CD14-positive monocyte (primary cell): ENCODE data around the gene CCNY. TPM values are rescaled to one million over a fixed set of nuclear protein-coding genes. Genes with fewer than 3 reads are reported as not detected.

Experiments used
- DNase-seq, 3 donors: peaks; one replicate each; pipeline ENCODE4 v3.0.0-alpha.2; 2011 to 2022
- H2AFZ ChIP-seq: 2 replicates; pipeline ENCODE4 v1.6.0; 2012; ENCODE audit warnings: mild to moderate bottlenecking, low read depth, low read length, inconsistent platforms; ENCODE audit not compliant: insufficient read depth, poor library complexity, severe bottlenecking
- H3K27ac ChIP-seq, 2 donors: 1 replicate in 1 of 2; 2 replicates in 1 of 2; pipeline ENCODE4 v1.5.1; 2012 to 2013; ENCODE audit warnings: low read length in 2 of 2, control low read depth in 1 of 2, inconsistent platforms in 1 of 2, low read depth in 1 of 2, mild to moderate bottlenecking in 1 of 2
- H3K27me3 ChIP-seq, 2 donors: one replicate each; pipeline versions ENCODE4 v1.6.0 to v1.6.1; 2011 to 2013; ENCODE audit warnings: low read length in 2 of 2; ENCODE audit not compliant: control insufficient read depth in 2 of 2, insufficient read depth in 2 of 2
- H3K36me3 ChIP-seq, 2 donors: replicated peaks in 1 of 2; 1 replicate in 1 of 2; 2 replicates in 1 of 2; pipeline versions ENCODE4 v1.5.1 to v1.6.1; 2012 to 2013; ENCODE audit warnings: low read length in 2 of 2, control low read depth in 1 of 2, inconsistent platforms in 1 of 2, mild to moderate bottlenecking in 1 of 2; ENCODE audit not compliant: insufficient read depth in 2 of 2, control insufficient read depth in 1 of 2
- H3K4me1 ChIP-seq, 2 donors: 1 replicate in 1 of 2; 2 replicates in 1 of 2; pipeline versions ENCODE4 v1.5.1 to v1.6.1; 2012 to 2013; ENCODE audit warnings: low read length in 2 of 2, control low read depth in 1 of 2, inconsistent platforms in 1 of 2, mild to moderate bottlenecking in 1 of 2, moderate library complexity in 1 of 2; ENCODE audit not compliant: insufficient read depth in 2 of 2, control insufficient read depth in 1 of 2
- H3K4me2 ChIP-seq: replicated peaks from 2 replicates; pipeline ENCODE3; 2012; ENCODE audit warnings: low read length, moderate library complexity, mild to moderate bottlenecking; ENCODE audit not compliant: poor library complexity, severe bottlenecking; ENCODE audit errors: extremely low read depth
- H3K4me3 ChIP-seq, 3 experiments: fragments of 200-600 bp in 1 of 3; sonication (generic) in 1 of 3; replicated peaks in 1 of 3; 1 replicate in 2 of 3; 2 replicates in 1 of 3; pipeline ENCODE4 v1.5.1; 2011 to 2013; ENCODE audit warnings: low read length in 3 of 3, mild to moderate bottlenecking in 3 of 3, control low read depth in 2 of 3, low read depth in 2 of 3, inconsistent platforms in 1 of 3, moderate library complexity in 1 of 3
- H3K79me2 ChIP-seq: 2 replicates; pipeline ENCODE4 v1.6.0; 2012; ENCODE audit warnings: mild to moderate bottlenecking, control low read depth, inconsistent platforms, low read length, moderate library complexity; ENCODE audit not compliant: insufficient read depth
- H3K9ac ChIP-seq: 2 replicates; pipeline ENCODE4 v1.6.0; 2017; ENCODE audit warnings: low read length, mild to moderate bottlenecking; ENCODE audit not compliant: insufficient read depth, poor library complexity, severe bottlenecking
- H3K9me3 ChIP-seq, 2 donors: replicated peaks in 1 of 2; 1 replicate in 1 of 2; 2 replicates in 1 of 2; pipeline versions ENCODE4 v1.5.1 to v1.6.1; 2012 to 2013; ENCODE audit warnings: low read length in 2 of 2, control low read depth in 1 of 2; ENCODE audit not compliant: control insufficient read depth in 1 of 2, insufficient read depth in 1 of 2
- H4K20me1 ChIP-seq: 2 replicates; pipeline ENCODE4 v1.6.0; 2012; ENCODE audit warnings: mild to moderate bottlenecking, low read length, control low read depth, moderate library complexity; ENCODE audit not compliant: insufficient read depth
- H3K27ac Mint-ChIP-seq, 7 donors: one replicate each; pipeline ENCODE4 v1.8.0; 2020; ENCODE audit warnings: mild to moderate bottlenecking in 7 of 7, mixed read lengths in 7 of 7, moderate library complexity in 6 of 7, inconsistent platforms in 2 of 7
- H3K27me3 Mint-ChIP-seq, 3 donors: one replicate each; pipeline ENCODE4 v1.8.0; 2021 to 2022; ENCODE audit warnings: low read depth in 3 of 3, mild to moderate bottlenecking in 3 of 3, mixed read lengths in 3 of 3, moderate library complexity in 3 of 3, inconsistent platforms in 1 of 3
- H3K36me3 Mint-ChIP-seq, 2 donors: one replicate each; pipeline ENCODE4 v1.8.0; 2020; ENCODE audit warnings: mixed read lengths in 2 of 2, inconsistent platforms in 1 of 2, mild to moderate bottlenecking in 1 of 2
- H3K4me1 Mint-ChIP-seq: one replicate; pipeline ENCODE4 v1.8.0; 2020; ENCODE audit warnings: mild to moderate bottlenecking, mixed read lengths
- H3K4me3 Mint-ChIP-seq, 2 donors: one replicate each; pipeline ENCODE4 v1.8.0; 2020; ENCODE audit warnings: mild to moderate bottlenecking in 2 of 2, mixed read lengths in 2 of 2, moderate library complexity in 1 of 2
- H3K9me3 Mint-ChIP-seq, 7 donors: one replicate each; pipeline ENCODE4 v1.8.0; 2020 to 2022; ENCODE audit warnings: mixed read lengths in 7 of 7, mild to moderate bottlenecking in 6 of 7, moderate library complexity in 6 of 7, inconsistent platforms in 2 of 7
- WGBS: methylation state at CpG from one replicate; pipeline ENCODE4 v1.1.5; 2013; ENCODE audit warnings: missing lambda C conversion rate; ENCODE audit not compliant: insufficient coverage; 5-methylcytosine and 5-hydroxymethylcytosine counted together
- intact Hi-C, 2 donors: fragments of 100-400 bp; cut with micrococcal nuclease; formaldehyde crosslinking; loops; one replicate each; pipeline versions ENCODE4 v1.15.0 to v1.15.1; 2023
- polyA plus RNA-seq, 3 donors: library from polyadenylated mRNA; depleted of rRNA in 1 of 3; unstranded in 2 of 3; stranded (reverse) in 1 of 3; fragments of 300-500 nt in 2 of 3; fragments of >200 nt in 1 of 3; fragmentation: Illumina TruSeq in 2 of 3; gene quantifications; 1 replicate in 2 of 3; 2 replicates in 1 of 3; pipeline ENCODE4 v1.2.3, GENCODE V29; 2012 to 2021
- TF ChIP-seq, protein P1 (sequence below): fragments of 200-600 bp; IDR thresholded peaks from one replicate; pipeline ENCODE4 v1.8.0; 2022; ENCODE audit warnings: antibody characterized with exemption, mild to moderate bottlenecking

CCNY gene
- polyA plus RNA-seq, 3 donors, result 39.9 to 116 (median 64.8) TPM

DNA sequence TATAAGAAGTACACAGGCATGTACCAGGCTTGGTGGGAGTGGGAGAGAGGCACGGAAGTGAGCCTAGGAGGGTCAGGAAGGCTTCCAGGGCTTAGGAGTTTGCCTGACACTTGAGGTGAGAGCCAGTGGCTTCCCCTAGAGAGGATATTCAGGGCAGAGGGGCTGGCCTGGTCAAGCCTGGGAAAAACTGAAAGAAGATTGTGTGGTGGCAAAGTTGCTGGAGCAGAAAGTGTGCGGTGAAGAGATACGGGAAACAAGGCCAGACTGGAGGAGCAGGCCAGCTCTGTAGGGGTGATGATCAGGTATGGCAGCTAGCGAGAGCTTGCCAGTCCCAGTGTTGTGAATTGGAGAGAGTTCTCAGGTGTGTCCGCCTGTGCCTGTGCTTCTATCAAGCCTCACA, 129.9 kb downstream of the CCNY start:
- Mint-ChIP-seq H3K36me3 (peaks cover 0 to 3% of the 10 kb centered on the region in 2 donors), H3K4me1 (peaks cover 33% of the 10 kb centered on the region), H3K9me3 (no peaks in the 10 kb centered on the region), H3K27me3 (peaks cover 0 to 2% (median 1%) of the 10 kb centered on the region in 3 donors), H3K27ac (no peak overlapping the region), H3K4me3 (no peak overlapping the region)
- Histone ChIP-seq H3K4me1 (peaks cover 37% of the 10 kb centered on the region in 2 donors), H3K9me3 (no peaks in the 10 kb centered on the region), H3K4me3 (no peak overlapping the region), H3K27me3 (no peaks in the 10 kb centered on the region), H3K27ac (peak overlapping the region in 1 of 2 donors; percentile 50), H3K4me2 (no peak overlapping the region), H4K20me1 (peaks cover 100% of the 10 kb centered on the region), H3K79me2 (peaks cover 93% of the 10 kb centered on the region), H3K36me3 (no peaks in the 10 kb centered on the region), H3K9ac (no peak overlapping the region), H2AFZ (no peak overlapping the region)
- intact Hi-C loops, result no loop called here
- DNase-seq, result no peak
- WGBS, result 100% methylated on average over 3 of the region's 5 CpGs
- TF ChIP-seq, protein P1, sequence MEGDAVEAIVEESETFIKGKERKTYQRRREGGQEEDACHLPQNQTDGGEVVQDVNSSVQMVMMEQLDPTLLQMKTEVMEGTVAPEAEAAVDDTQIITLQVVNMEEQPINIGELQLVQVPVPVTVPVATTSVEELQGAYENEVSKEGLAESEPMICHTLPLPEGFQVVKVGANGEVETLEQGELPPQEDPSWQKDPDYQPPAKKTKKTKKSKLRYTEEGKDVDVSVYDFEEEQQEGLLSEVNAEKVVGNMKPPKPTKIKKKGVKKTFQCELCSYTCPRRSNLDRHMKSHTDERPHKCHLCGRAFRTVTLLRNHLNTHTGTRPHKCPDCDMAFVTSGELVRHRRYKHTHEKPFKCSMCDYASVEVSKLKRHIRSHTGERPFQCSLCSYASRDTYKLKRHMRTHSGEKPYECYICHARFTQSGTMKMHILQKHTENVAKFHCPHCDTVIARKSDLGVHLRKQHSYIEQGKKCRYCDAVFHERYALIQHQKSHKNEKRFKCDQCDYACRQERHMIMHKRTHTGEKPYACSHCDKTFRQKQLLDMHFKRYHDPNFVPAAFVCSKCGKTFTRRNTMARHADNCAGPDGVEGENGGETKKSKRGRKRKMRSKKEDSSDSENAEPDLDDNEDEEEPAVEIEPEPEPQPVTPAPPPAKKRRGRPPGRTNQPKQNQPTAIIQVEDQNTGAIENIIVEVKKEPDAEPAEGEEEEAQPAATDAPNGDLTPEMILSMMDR, result no peak

DNA sequence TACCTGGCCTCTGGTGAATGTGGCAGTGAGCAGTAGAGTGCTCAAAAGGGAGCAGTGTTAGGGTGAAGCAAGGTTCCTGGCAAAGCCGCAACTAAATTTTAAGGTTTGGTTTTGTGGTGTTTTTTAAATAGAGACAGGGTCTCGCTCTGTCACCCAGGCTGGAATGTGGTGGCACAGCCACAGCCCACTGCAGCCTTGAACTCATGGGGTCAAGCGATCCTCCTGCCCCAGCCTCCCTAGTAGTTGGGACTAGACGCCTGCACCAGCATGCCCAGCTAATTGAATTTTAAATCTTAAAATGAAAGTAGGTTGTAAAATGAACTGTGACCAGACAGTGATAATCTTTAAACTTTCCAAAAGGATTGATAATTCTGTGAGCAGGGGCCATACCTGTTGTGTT, 130.4 kb downstream of the CCNY start:
- no peak for DNase-seq
- Histone ChIP-seq H3K9ac (no peak overlapping the region), H3K79me2 (peaks cover 93% of the 10 kb centered on the region), H3K4me3 (no peak overlapping the region), H3K9me3 (no peaks in the 10 kb centered on the region), H3K27me3 (no peaks in the 10 kb centered on the region), H2AFZ (no peak overlapping the region), H3K4me1 (peaks cover 37% of the 10 kb centered on the region in 2 donors), H4K20me1 (peaks cover 100% of the 10 kb centered on the region), H3K4me2 (no peak overlapping the region), H3K27ac (no peak overlapping the region), H3K36me3 (no peaks in the 10 kb centered on the region)
- intact Hi-C loops, result no loop called here
- peaks cover 0 to 2% (median 1%) of the 10 kb centered on the region in 3 donors for H3K27me3 Mint-ChIP-seq
- WGBS, result 100% methylated on average over 2 of the region's 4 CpGs
- H3K4me1 Mint-ChIP-seq, result peaks cover 29% of the 10 kb centered on the region
- no peak overlapping the region for H3K27ac Mint-ChIP-seq
- peaks cover 0 to 3% of the 10 kb centered on the region in 2 donors for H3K36me3 Mint-ChIP-seq
- H3K4me3 Mint-ChIP-seq, result no peak overlapping the region
- no peaks in the 10 kb centered on the region for H3K9me3 Mint-ChIP-seq
- TF ChIP-seq, protein P1, result no peak
